Hepatocyte (in vitro differentiated cells): Measurements from ENCODE around the gene NAPA. TPM values are rescaled to one million over a fixed set of nuclear protein-coding genes. Genes with fewer than 3 reads are reported as not detected.
A peak's percentile ranks its signal among the peaks of the same experiment; 100 is the strongest.

Source experiments
- DNase-seq: peaks from one replicate; pipeline ENCODE4 v3.0.0-alpha.2; 2016; ENCODE audit warnings: low spot score
- H2AFZ ChIP-seq: fragments of 200-600 bp; sonication (generic); 2 replicates; pipeline ENCODE4 v1.6.0; 2016; ENCODE audit warnings: antibody characterized with exemption, mild to moderate bottlenecking
- H3K27ac ChIP-seq: fragments of 200-600 bp; sonication (generic); 2 replicates; pipeline ENCODE4 v1.5.1; 2016; ENCODE audit warnings: mild to moderate bottlenecking
- H3K27me3 ChIP-seq: fragments of 200-600 bp; sonication (generic); 2 replicates; pipeline ENCODE4 v1.6.1; 2016
- H3K36me3 ChIP-seq: fragments of 200-600 bp; sonication (generic); replicated peaks from 2 replicates; pipeline ENCODE4 v1.5.1; 2016; ENCODE audit warnings: low read depth; ENCODE audit not compliant: insufficient read depth
- H3K4me1 ChIP-seq: fragments of 200-600 bp; sonication (generic); 2 replicates; pipeline ENCODE4 v1.5.1; 2016; ENCODE audit warnings: mild to moderate bottlenecking, moderate library complexity; ENCODE audit not compliant: insufficient read depth
- H3K4me2 ChIP-seq: fragments of 200-600 bp; sonication (generic); 2 replicates; pipeline ENCODE4 v1.6.0; 2016
- H3K4me3 ChIP-seq: fragments of 200-600 bp; sonication (generic); 2 replicates; pipeline ENCODE4 v1.5.1; 2016; ENCODE audit warnings: mild to moderate bottlenecking
- H3K79me2 ChIP-seq: fragments of 200-600 bp; sonication (generic); 2 replicates; pipeline ENCODE4 v1.6.0; 2017; ENCODE audit warnings: mild to moderate bottlenecking
- H3K9me2 ChIP-seq: fragments of 200-600 bp; sonication (generic); replicated peaks from 2 replicates; pipeline ENCODE4 v1.6.0; 2017; ENCODE audit warnings: mild to moderate bottlenecking; ENCODE audit not compliant: insufficient read depth
- H3K9me3 ChIP-seq: fragments of 200-600 bp; sonication (generic); 2 replicates; pipeline ENCODE4 v1.5.1; 2016; ENCODE audit warnings: low read depth, mild to moderate bottlenecking
- H4K20me1 ChIP-seq: fragments of 200-600 bp; sonication (generic); 2 replicates; pipeline ENCODE4 v1.6.0; 2016; ENCODE audit warnings: mild to moderate bottlenecking; ENCODE audit not compliant: insufficient read depth, poor library complexity, severe bottlenecking
- EZH2 ChIP-seq: fragments of 200-600 bp; sonication (generic); IDR thresholded peaks from 2 replicates; pipeline ENCODE4 v1.6.1; 2016; ENCODE audit warnings: antibody characterized with exemption, mild to moderate bottlenecking, borderline replicate concordance
- EZH2phosphoT487 ChIP-seq: fragments of 200-600 bp; sonication (generic); IDR thresholded peaks from one replicate; pipeline ENCODE4 v1.6.1; 2018; ENCODE audit warnings: antibody characterized with exemption, mild to moderate bottlenecking, low read depth, moderate library complexity; ENCODE audit not compliant: unreplicated experiment, severe bottlenecking
- WGBS: methylation state at CpG from one replicate; pipeline ENCODE4 v1.1.6; 2016; ENCODE audit warnings: low lambda C conversion rate; ENCODE audit errors: missing lambda C conversion rate; 5-methylcytosine and 5-hydroxymethylcytosine counted together
- polyA plus RNA-seq: library from polyadenylated mRNA; unstranded; fragments of >200 nt; fragmentation: Nextera tagmentation; extraction: Ambion mirVana; gene quantifications from 2 replicates; pipeline ENCODE4 v1.2.1, GENCODE V29; 2016
- total RNA-seq: library from RNA; depleted of rRNA; stranded (reverse); fragments of >200 nt; gene quantifications from 2 replicates; pipeline ENCODE4 v1.2.3, GENCODE V29; 2014
- TF ChIP-seq, protein P1 (sequence below): fragments of 200-600 bp; sonication (generic); IDR thresholded peaks from 2 replicates; pipeline ENCODE4 v1.5.1; 2016; ENCODE audit warnings: antibody characterized with exemption, mild to moderate bottlenecking; ENCODE audit not compliant: poor library complexity

Gene NAPA
- total and polyA plus RNA-seq, 2 experiments from 2014 or later: 106 to 192 TPM

- H3K4me3 ChIP-seq: no peak overlapping the region
- peak; percentile 71 for DNase-seq
- no peaks in the 10 kb centered on the region for H3K9me2 ChIP-seq
- H3K4me2 ChIP-seq: peak overlapping the region; percentile 74
- H3K4me1 ChIP-seq: peaks cover 11% of the 10 kb centered on the region
- peaks cover 78% of the 10 kb centered on the region for H3K27me3 ChIP-seq
- 8% methylated on average over 78 of the region's 95 CpGs for WGBS
- no peaks in the 10 kb centered on the region for H3K36me3 ChIP-seq
- no peak overlapping the region for H2AFZ ChIP-seq
- TF ChIP-seq EZH2: peak; percentile 46
- TF ChIP-seq EZH2phosphoT487: no peak
- TF ChIP-seq, protein P1, sequence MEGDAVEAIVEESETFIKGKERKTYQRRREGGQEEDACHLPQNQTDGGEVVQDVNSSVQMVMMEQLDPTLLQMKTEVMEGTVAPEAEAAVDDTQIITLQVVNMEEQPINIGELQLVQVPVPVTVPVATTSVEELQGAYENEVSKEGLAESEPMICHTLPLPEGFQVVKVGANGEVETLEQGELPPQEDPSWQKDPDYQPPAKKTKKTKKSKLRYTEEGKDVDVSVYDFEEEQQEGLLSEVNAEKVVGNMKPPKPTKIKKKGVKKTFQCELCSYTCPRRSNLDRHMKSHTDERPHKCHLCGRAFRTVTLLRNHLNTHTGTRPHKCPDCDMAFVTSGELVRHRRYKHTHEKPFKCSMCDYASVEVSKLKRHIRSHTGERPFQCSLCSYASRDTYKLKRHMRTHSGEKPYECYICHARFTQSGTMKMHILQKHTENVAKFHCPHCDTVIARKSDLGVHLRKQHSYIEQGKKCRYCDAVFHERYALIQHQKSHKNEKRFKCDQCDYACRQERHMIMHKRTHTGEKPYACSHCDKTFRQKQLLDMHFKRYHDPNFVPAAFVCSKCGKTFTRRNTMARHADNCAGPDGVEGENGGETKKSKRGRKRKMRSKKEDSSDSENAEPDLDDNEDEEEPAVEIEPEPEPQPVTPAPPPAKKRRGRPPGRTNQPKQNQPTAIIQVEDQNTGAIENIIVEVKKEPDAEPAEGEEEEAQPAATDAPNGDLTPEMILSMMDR: no peak
- no peaks in the 10 kb centered on the region for H4K20me1 ChIP-seq
- H3K27ac ChIP-seq: no peak overlapping the region
- no peaks in the 10 kb centered on the region for H3K9me3 ChIP-seq
- H3K79me2 ChIP-seq: no peaks in the 10 kb centered on the region
Observed at GRCh38 chr19:47447470-47448359, 67.1 kb downstream of the NAPA start.

DNA sequence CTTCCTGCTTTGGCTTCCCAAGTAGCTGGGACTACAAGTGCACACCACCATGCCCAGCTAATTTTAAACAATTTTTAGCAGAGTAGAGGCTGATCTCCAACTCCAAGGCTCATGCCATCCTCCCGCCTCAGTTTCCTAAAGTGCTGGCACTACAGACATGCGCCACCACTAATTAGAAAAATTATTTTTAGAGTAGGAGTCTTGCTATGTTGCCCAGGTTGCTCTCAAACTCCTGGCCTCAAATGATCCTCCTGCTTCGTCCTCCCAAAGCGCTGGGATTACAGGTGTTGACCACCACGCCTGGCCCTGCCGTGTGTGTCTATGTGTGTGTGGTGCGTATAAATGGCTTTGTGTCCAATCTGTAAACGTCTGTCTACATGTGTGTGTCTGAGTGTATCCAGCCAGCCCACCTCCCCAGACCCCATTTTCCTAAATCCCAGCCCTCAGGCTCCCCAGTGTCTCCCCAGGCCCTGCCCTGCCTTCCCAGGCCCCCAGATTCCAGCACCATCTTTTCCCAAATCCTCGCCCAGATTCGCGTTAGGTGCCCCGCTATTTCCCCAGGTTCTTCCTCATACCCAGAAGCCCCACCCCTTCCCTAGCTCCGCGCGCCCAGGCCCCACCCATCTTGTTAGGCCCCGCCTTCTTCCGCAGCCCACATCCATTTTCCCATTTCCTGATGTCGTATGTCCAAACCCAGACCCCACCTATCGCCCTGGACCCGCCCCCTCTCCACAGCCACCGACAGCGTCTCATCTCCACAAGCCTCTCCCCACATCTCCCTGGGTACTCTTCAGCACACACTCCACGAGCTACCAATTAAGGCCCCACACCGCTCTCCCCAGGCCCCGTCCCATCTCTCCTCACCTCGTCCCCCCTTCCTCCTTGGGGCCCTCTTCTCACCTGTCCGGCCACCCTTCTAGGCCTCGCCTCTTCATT is 68.1 kb downstream of the NAPA start:
- Histone ChIP-seq H2AFZ (no peak overlapping the region), H3K27ac (no peak overlapping the region), H3K79me2 (no peaks in the 10 kb centered on the region), H3K36me3 (no peaks in the 10 kb centered on the region), H3K4me3 (no peak overlapping the region), H3K4me1 (peaks cover 11% of the 10 kb centered on the region), H3K4me2 (peak overlapping the region; percentile 74), H3K27me3 (peaks cover 85% of the 10 kb centered on the region), H3K9me2 (no peaks in the 10 kb centered on the region), H3K9me3 (no peaks in the 10 kb centered on the region), H4K20me1 (no peaks in the 10 kb centered on the region)
- peak; percentile 50 for DNase-seq
- TF ChIP-seq, protein P1: no peak
- no peak for TF ChIP-seq EZH2phosphoT487
- WGBS: 17% methylated on average over 25 of the region's 28 CpGs

- Histone ChIP-seq H2AFZ (no peak overlapping the region), H3K9me2 (no peaks in the 10 kb centered on the region), H3K79me2 (no peaks in the 10 kb centered on the region), H3K4me1 (peaks cover 11% of the 10 kb centered on the region), H3K27me3 (peaks cover 88% of the 10 kb centered on the region), H3K4me2 (peak overlapping the region; percentile 62), H3K36me3 (no peaks in the 10 kb centered on the region), H3K9me3 (no peaks in the 10 kb centered on the region), H3K27ac (no peak overlapping the region), H3K4me3 (no peak overlapping the region), H4K20me1 (no peaks in the 10 kb centered on the region)
- WGBS: 7% methylated on average over 10 of the region's 22 CpGs
- DNase-seq: peak; percentile 70
- TF ChIP-seq, protein P1: no peak
- TF ChIP-seq EZH2phosphoT487: no peak
- TF ChIP-seq EZH2: no peak
Observed at GRCh38 chr19:47445937-47446402, 68.9 kb downstream of the NAPA start.
